NT2/D1 (cell line): ENCODE data around the gene C16orf96.

ENCODE experiments used
- SUZ12 ChIP-seq: IDR thresholded peaks from 2 replicates; pipeline ENCODE4 v1.6.1; 2011; ENCODE audit not compliant: insufficient read length, insufficient read depth; ENCODE audit errors: extremely low read depth
- YY1 ChIP-seq: IDR thresholded peaks from 2 replicates; pipeline ENCODE4 v1.6.1; 2011; ENCODE audit not compliant: insufficient read length, insufficient read depth
- ZNF274 ChIP-seq: IDR thresholded peaks from 2 replicates; pipeline ENCODE4 v1.6.1; 2011; ENCODE audit warnings: mild to moderate bottlenecking, low read depth, low read length

DNA sequence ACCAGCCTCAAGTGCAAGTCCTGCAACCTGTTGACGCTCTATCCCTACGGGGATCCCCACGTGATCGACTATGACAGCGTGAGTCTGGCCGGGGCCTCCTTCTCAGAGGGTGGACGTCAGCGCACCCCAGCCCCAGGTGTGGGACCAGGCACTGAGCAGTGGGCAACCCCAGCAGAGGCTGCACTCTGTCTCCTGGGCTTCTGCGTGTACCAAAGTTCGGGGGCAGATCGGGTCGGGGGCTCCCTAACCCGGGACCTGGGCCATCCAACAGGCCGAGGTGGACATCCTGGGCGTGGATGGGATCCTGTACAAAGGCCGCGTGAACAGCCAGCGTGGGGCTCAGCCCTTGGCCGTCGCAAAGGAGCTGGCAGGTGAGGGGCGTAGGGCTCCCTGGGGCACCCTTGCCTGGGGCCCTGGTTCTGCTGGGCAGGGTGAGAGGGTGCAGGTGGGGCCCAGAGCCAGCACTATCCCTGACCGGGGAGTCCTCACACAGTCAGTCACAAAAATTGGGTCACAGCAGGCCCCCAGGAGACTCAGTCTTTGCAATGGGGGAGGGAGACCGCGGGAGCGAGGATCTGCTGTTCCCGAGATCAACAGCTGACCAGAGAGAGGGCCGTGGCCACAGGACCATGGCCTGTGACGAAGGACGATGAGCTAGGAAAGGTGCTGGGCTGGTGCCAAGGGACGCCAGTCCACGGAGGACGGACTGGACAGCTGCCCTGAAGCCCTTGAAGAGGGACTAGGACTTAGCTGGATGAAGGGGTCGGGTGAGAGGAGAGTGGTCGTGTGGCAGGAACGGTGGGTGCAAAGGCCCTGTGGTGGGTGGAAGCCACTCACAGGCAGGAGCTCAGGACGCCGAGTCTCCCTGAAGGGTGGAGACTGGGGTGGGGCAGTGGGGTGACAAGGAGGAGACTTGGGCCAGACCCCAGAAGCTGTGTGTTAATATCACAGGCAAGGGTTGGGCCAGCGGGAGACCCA, 38.6 kb downstream of the C16orf96 start:
- TF ChIP-seq ZNF274, result no peak
- no peak for TF ChIP-seq YY1
- no peak for TF ChIP-seq SUZ12
